ENCODE data around the gene KDM2B. TPM values are rescaled to one million over a fixed set of nuclear protein-coding genes. Genes with fewer than 3 reads are reported as not detected.
A peak's percentile ranks its signal among the peaks of the same experiment; 100 is the strongest.

KDM2B gene
- total and polyA plus RNA-seq, 10 of the 15 experiments (the other 5 are each of a cell fraction or from before 2014, with no cell fraction given): 13.6 to 124 (median 40.4) TPM

GRCh38 chr12:121537814-121538698 is 42.8 kb downstream of the KDM2B start:
- H3K9ac ChIP-seq (ENCODE audit: control insufficient read depth, insufficient read depth, low read length): peak overlapping the region; percentile 80
- in situ Hi-C loops (cut with MboI): no loop called here
- ATAC-seq (peak; percentile 12), DNase-seq (ENCODE audit: low read depth, low spot score) (no peak), FAIRE-seq (no peak)
- CTCF ChIA-PET: interaction anchor here (0.6 to 1.7 kb wide), 8 partner anchors 15 to 1415 kb away, joined by 3 to 6 read pairs (median 4); no protein-coding TSS in a partner anchor
- RAD21 ChIA-PET (ENCODE audit: unreplicated experiment): interaction anchor here (0.8 to 2.5 kb wide), 12 partner anchors 14 to 89 kb away, joined by 3 to 14 read pairs (median 9); partner anchors contain the start of gene ORAI1
- H4K20me1 ChIP-seq (ENCODE audit: control insufficient read depth, insufficient read depth): no peaks in the 10 kb centered on the region
- POLR2A ChIA-PET: interaction anchor here (1.1 to 7.2 kb wide), 7 partner anchors 15 to 89 kb away, joined by 3 to 87 read pairs (median 8); partner anchors contain the start of genes KDM2B and ORAI1
- peak overlapping the region; percentile 97 for H3K4me2 ChIP-seq (ENCODE audit: control insufficient read depth, insufficient read depth)
- H3K4me3 ChIP-seq: peak overlapping the region; percentile 78
- H3K79me2 ChIP-seq (ENCODE audit: control insufficient read depth, insufficient read depth, low read length): peaks cover 32% of the 10 kb centered on the region
- intact Hi-C loops (cut with micrococcal nuclease; ENCODE audit: unreplicated experiment): loop anchor here (2.0 to 5.0 kb wide), 3 partner anchors 36 to 264 kb away; partner anchors contain the start of gene SETD1B
- H3K36me3 ChIP-seq (ENCODE audit: control insufficient read depth in 2 of 2, insufficient read depth in 2 of 2, low read length in 1 of 2): no peaks in the 10 kb centered on the region; a peak in 1 of 4 replicates
- H3K27ac ChIP-seq (ENCODE audit: control insufficient read depth, insufficient read depth): peak overlapping the region; percentile 95
- peak overlapping the region; percentile 43 for H2AFZ ChIP-seq (ENCODE audit: control insufficient read depth, low read depth, low read length)
- no peaks in the 10 kb centered on the region for H3K27me3 ChIP-seq (replicated peaks in 1 of 2; ENCODE audit: control insufficient read depth in 2 of 2, insufficient read depth in 2 of 2, low read length in 1 of 2)
- WGBS (ENCODE audit: insufficient coverage, insufficient replicate concordance, low lambda C conversion rate, missing lambda C conversion rate): 2% methylated on average over 64 of the region's 83 CpGs
- SMC1A ChIA-PET (ENCODE audit: uncharacterized antibody, unreplicated experiment): interaction anchor here (1.3 to 1.8 kb wide), 4 partner anchors 14 to 90 kb away, joined by 4 to 11 read pairs (median 6); no protein-coding TSS in a partner anchor
- BruUV-seq (replicated peaks): no TSS peak
- H3K4me1 ChIP-seq (ENCODE audit: control insufficient read depth, insufficient read depth, low read length): peaks cover 24% of the 10 kb centered on the region
- H3K9me3 ChIP-seq (replicated peaks; ENCODE audit: control insufficient read depth, insufficient read depth, low read length): no peaks in the 10 kb centered on the region
- TF ChIP-seq MTA2 (IDR thresholded peaks at IDR 0.05; ENCODE audit: low read depth) (0 out of 2 replicates have a peak, but pooled peaks have one; percentile 6), DPF2 (IDR thresholded peaks at IDR 0.05) (0 out of 2 replicates have a peak, but pooled peaks have one; percentile 37), ZNF687 (IDR thresholded peaks at IDR 0.05) (peak; percentile 8; the same call in 1 of the 2 replicates), CEBPZ (IDR thresholded peaks at IDR 0.05; ENCODE audit: low read depth, low read length) (no peak), NFXL1 (IDR thresholded peaks at IDR 0.05; ENCODE audit: borderline replicate concordance) (peak; percentile 72; the same call in 1 of the 2 replicates), BHLHE40 (IDR thresholded peaks at IDR 0.05; ENCODE audit: borderline replicate concordance in 1 of 2, low read depth in 2 of 2, low read length in 1 of 2) (peak in 1 of 2 experiments; percentile 75; a peak in 2 of 4 replicates), BRCA1 (IDR thresholded peaks at IDR 0.05; ENCODE audit: low read depth, low read length) (no peak), SREBF2 (IDR thresholded peaks at IDR 0.05; ENCODE audit: low read length) (no peak)
- TF ChIP-seq, protein P1, sequence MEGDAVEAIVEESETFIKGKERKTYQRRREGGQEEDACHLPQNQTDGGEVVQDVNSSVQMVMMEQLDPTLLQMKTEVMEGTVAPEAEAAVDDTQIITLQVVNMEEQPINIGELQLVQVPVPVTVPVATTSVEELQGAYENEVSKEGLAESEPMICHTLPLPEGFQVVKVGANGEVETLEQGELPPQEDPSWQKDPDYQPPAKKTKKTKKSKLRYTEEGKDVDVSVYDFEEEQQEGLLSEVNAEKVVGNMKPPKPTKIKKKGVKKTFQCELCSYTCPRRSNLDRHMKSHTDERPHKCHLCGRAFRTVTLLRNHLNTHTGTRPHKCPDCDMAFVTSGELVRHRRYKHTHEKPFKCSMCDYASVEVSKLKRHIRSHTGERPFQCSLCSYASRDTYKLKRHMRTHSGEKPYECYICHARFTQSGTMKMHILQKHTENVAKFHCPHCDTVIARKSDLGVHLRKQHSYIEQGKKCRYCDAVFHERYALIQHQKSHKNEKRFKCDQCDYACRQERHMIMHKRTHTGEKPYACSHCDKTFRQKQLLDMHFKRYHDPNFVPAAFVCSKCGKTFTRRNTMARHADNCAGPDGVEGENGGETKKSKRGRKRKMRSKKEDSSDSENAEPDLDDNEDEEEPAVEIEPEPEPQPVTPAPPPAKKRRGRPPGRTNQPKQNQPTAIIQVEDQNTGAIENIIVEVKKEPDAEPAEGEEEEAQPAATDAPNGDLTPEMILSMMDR (IDR thresholded peaks at IDR 0.05 in 2 of 3, conservative IDR thresholded peaks at IDR 0.05 in 1 of 3; ENCODE audit: control insufficient read depth in 2 of 3, extremely low read depth in 1 of 3, insufficient read depth in 1 of 3, low read depth in 3 of 3, low read length in 3 of 3): no peak

Data from GM12878 (cell line).